ENCODE measurements around the gene WNT11.

- no peak for TF ChIP-seq CTCF (IDR thresholded peaks at IDR 0.05)
- no peak for TF ChIP-seq EZH2phosphoT487 (IDR thresholded peaks at IDR 0.05)
These were observed 45.3 kb upstream of the WNT11 start for GRCh38 chr11:76251576-76251975.
